Mononuclear cell (primary cell): ENCODE results near the gene KLHL42. TPM values are rescaled to one million over a fixed set of nuclear protein-coding genes. Genes with fewer than 3 reads are reported as not detected.

Experiments used
- H3K27me3 ChIP-seq: 2 replicates; pipeline ENCODE4 v1.6.0; 2011; ENCODE audit warnings: low read length, control low read depth; ENCODE audit not compliant: insufficient read depth
- H3K4me1 ChIP-seq: 2 replicates; pipeline ENCODE4 v1.5.1; 2011; ENCODE audit warnings: mild to moderate bottlenecking, low read length, control low read depth; ENCODE audit not compliant: insufficient read depth
- H3K4me3 ChIP-seq: 2 replicates; pipeline ENCODE4 v1.5.1; 2011; ENCODE audit warnings: mild to moderate bottlenecking, low read length, moderate library complexity
- H3K9me3 ChIP-seq: 2 replicates; pipeline ENCODE4 v1.5.1; 2011; ENCODE audit warnings: low read depth, mild to moderate bottlenecking, control low read depth, low read length
- total RNA-seq: library from RNA; depleted of rRNA; stranded (reverse); fragments of >200 nt; gene quantifications from one replicate; pipeline ENCODE4 v1.2.3, GENCODE V29; 2012

Gene KLHL42
- total RNA-seq, 1 donor: 13.1 TPM

DNA sequence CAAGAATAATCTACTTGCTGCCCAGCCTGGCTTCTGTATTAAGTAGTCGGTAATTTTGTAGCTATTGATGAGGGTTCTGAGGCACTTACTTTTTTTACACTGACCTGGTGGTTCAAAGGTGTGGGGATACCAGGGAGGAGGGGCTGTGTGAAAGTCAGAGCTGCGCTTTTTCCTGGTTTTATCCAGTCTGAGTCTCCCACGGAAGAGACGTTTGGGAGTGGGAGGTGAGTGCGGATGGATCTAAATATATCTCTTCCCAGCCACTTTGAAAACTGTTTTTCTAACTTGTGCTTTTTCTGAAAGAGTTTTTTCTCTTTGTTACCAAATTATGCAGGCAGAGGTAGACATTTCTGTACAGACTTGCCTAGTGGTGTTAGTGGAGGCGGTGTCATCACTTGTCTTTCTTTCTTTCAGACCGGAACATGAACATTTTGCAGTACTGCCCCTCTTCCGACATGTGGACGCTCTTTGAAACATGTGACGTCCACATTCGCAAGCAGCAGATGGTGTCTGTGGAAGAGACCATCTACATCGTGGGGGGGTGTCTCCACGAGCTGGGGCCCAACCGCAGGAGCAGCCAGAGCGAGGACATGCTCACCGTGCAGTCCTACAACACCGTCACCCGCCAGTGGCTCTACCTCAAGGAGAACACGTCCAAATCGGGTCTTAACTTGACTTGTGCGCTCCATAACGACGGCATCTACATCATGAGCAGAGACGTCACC lies 17.4 kb downstream of the KLHL42 start:
- Histone ChIP-seq H3K4me1 (no peaks in the 10 kb centered on the region), H3K9me3 (no peaks in the 10 kb centered on the region), H3K4me3 (no peak overlapping the region), H3K27me3 (no peaks in the 10 kb centered on the region)

DNA sequence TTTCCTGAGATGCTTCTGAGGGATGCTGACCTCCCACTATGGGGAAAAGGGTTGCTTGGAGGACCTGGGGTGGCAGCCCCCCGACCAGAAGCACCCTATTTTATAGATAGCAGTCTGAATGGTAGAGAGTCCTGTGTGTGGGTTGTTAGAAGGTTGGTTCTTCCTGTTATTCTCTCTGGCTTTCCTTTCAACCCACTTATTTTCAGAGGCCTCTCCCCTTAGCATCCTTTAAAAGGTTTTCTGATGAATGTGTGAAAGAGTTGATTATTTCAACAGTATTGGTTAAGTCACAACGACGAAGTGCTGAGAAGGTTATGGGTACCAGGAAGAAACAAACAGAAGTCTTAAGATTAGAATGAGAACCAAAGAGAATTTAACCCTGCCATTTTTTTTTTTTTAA lies 20.8 kb downstream of the KLHL42 start:
- no peaks in the 10 kb centered on the region for H3K4me1 ChIP-seq
- no peaks in the 10 kb centered on the region for H3K27me3 ChIP-seq
- no peaks in the 10 kb centered on the region for H3K9me3 ChIP-seq
- H3K4me3 ChIP-seq: no peak overlapping the region

DNA sequence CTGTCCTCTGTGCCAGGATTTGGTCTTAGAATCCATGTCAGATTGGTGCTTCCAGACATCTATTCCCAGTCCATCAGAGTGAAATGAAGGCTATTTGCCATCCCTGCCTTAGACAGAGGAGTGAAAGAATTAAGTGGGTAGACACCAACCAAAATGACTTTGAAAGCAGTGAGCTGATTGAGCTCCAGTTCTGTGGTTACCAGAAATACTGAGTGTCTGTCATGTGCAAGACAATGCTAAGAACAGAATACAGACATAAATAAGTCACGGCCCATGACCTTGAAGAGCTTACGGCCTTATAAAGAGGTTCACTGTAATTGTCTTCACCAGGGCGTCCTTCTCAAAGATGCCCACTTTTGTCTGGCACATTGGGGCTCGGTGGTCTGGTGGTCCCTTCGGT lies 21.6 kb downstream of the KLHL42 start:
- Histone ChIP-seq H3K27me3 (no peaks in the 10 kb centered on the region), H3K4me1 (no peaks in the 10 kb centered on the region), H3K9me3 (no peaks in the 10 kb centered on the region), H3K4me3 (no peak overlapping the region)

DNA sequence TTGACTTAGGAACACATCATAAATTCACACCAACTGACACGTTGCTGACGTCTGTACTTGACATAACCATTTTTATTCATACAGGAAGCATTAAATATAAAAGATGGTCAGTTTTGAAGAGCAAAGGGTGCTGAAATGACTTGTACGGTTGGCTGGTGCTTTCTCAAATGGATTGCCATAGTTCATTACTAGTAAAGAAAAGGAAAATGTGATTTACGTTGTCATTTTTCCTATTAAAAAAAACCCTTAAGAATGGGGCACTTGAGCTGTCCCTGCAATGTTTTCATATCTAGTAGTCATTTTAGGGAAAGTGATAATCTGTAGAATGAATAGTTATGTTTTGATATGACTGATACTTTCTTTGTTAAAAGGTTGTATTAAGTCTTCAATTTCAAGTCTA lies 22.5 kb downstream of the KLHL42 start:
- Histone ChIP-seq H3K4me1 (no peaks in the 10 kb centered on the region), H3K4me3 (no peak overlapping the region), H3K27me3 (no peaks in the 10 kb centered on the region), H3K9me3 (no peaks in the 10 kb centered on the region)

DNA sequence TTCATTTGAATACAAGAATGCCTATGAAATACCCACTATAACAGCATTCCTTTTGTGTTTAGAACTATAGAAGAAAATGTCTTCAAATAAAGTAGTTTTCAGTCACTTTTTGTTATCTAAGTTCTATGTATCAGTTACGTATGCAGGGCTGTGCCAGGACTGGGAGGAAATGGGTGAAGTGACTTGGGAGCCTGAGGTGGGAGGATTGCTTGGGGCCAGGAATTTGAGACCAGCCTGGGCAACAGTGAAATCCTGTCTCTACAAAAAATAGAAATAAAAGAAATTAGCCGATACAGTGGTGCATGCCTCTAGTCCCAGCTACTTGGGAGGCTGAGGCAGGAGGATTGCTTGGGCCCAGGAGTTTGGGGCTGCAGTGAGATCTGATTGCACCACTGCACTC lies 22.9 kb downstream of the KLHL42 start:
- no peaks in the 10 kb centered on the region for H3K9me3 ChIP-seq
- no peak overlapping the region for H3K4me3 ChIP-seq
- no peaks in the 10 kb centered on the region for H3K4me1 ChIP-seq
- no peaks in the 10 kb centered on the region for H3K27me3 ChIP-seq

DNA sequence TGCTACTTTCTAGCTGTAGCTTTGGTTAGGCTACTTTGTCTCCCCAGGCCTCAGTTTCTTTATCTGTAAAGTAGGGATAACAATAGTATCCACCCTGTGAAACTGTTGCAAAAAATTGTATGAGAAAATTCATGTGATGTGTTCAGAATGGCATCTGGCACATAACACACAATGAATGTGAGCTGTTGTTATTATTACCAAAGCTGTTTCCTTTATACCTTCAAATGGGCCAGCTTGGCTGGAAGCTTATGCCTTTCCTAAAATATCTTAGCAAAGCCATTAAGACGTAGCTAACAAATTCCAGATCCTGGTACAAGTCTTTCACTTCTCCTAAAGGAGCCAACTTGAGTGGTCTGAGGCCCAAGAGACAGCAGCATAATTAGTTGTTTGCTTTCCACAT lies 25.2 kb downstream of the KLHL42 start:
- H3K27me3 ChIP-seq: no peaks in the 10 kb centered on the region
- H3K4me3 ChIP-seq: no peak overlapping the region
- H3K4me1 ChIP-seq: no peaks in the 10 kb centered on the region
- H3K9me3 ChIP-seq: no peaks in the 10 kb centered on the region

DNA sequence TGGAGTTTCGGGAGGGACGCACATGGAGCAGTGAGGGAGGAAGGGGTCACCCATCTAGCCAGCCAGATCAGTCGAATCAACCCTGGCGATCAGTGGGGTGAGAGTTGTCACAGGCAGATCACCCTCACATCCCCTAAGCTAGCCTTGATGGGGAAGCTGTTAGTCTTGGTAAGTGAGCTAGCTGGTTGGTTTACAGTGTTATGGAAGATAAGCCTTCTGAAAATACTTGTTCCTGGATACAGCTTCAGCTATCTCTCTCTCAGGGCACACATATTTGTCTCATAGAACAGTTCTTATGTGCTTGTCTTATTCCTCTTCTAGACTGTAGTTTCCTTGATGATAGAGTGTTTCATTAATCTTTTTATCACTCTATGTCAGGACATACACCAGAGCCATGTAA lies 26.2 kb downstream of the KLHL42 start:
- Histone ChIP-seq H3K4me3 (no peak overlapping the region), H3K4me1 (no peaks in the 10 kb centered on the region), H3K27me3 (no peaks in the 10 kb centered on the region), H3K9me3 (no peaks in the 10 kb centered on the region)

DNA sequence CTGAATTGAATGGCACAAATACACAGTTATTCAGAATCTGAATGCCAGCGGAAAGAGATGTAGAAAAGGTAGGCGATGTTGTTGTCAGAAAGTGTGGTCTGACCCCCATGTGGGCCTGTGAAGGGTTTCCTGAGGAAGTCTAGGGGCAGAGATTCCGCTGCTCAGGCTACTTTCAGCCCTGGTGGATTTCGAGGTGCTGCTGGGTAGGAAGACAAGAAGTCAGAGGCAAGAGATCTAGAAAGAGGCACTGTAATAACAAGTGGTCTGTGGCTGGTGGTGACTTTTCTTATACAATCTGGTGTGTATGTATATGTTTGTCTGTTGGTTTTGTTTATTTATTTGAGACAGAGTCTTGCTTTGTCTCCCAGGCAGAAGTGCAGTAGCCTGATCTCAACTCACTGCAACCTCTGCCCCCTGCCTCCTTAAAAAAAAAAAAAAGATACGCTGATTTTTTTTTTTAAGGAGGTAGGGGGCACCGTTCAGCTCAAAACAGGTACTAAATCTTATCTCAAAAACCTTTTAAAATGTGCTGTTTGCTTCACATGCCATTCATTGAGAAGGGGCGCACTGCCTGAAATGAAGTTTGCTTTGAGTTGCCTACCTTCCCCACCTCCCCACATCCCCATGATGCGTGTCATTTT lies 27.1 kb downstream of the KLHL42 start:
- no peaks in the 10 kb centered on the region for H3K4me1 ChIP-seq
- H3K9me3 ChIP-seq: no peaks in the 10 kb centered on the region
- no peaks in the 10 kb centered on the region for H3K27me3 ChIP-seq
- no peak overlapping the region for H3K4me3 ChIP-seq

DNA sequence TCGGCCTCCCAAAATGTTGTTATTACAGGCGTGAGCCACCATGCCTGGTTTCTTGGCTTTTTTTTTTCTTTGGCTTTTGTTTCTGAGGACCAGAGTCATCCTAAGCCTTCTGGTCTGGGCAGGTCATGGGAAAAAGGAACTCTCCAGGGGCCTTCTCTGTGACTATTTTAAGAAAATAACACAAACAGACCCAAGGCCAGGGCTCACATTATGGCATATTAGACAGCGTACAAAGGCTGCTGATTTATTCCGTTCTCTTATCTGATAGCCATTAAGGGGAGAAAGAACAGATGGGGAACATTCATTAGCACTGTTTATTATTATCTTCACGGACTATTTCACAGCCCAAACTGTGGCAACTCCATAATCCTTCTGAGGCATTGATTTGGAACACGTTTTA lies 28.8 kb downstream of the KLHL42 start:
- Histone ChIP-seq H3K4me1 (no peaks in the 10 kb centered on the region), H3K4me3 (no peak overlapping the region), H3K27me3 (no peaks in the 10 kb centered on the region), H3K9me3 (no peaks in the 10 kb centered on the region)

DNA sequence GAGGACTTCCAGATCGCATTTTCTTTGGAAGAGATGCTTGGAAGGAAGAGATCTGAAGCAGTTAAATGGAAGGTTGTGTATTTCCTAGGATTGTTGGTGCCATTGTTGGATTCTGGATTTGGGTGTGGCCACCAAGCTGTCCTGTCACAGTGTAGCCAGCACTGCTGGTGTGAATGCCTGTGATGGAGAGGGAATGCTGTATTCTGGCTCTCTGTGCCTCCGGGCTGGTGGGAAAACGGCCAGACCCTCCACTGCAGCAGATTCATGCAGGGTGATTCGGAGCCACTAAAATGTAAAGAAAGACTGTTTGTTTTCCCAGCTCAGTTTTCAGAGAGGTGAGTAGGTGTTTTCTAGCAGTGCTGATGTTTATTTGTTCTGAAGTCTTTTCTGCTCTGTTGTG lies 30.7 kb downstream of the KLHL42 start:
- Histone ChIP-seq H3K9me3 (no peaks in the 10 kb centered on the region), H3K4me1 (no peaks in the 10 kb centered on the region), H3K27me3 (no peaks in the 10 kb centered on the region), H3K4me3 (no peak overlapping the region)

DNA sequence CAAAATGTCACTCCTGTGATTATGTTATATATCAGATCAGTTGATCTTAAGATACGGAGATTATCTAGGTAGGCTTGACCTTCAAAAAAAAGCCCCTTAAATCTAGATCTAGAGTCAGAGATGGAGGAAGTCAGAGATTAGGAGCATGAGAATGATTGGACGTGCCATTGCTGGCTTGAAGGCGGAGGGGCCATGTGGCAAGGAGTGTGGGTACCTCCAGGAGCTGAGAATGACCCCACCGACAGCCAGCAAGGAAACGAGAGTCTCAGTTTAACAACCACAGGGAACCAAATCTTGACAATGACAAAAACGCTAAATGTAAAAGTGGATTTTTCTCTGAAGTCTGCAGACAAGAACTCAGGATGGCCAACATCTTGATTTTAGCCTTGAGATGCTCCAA lies 32.5 kb downstream of the KLHL42 start:
- Histone ChIP-seq H3K4me3 (no peak overlapping the region), H3K27me3 (no peaks in the 10 kb centered on the region), H3K9me3 (no peaks in the 10 kb centered on the region), H3K4me1 (no peaks in the 10 kb centered on the region)

DNA sequence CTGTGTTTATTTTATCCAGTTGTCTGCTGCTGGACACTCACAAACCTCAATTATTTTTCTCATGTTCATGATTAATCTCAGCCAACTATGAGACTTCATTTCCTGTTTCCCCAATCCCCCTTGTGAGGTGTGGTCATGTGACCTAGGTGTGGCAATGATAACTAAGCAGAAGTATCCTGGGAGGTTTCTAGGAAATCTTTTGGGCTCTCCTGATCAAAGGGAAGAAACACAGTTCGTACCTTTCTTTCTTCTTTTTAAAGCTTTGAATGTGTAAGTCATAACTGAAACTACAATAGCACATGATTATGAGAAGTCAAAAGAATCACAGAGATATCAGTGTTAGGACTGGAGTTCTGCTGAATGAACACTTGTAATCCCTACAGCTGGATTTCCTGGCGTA lies 34.4 kb downstream of the KLHL42 start:
- H3K4me3 ChIP-seq: no peak overlapping the region
- no peaks in the 10 kb centered on the region for H3K4me1 ChIP-seq
- H3K9me3 ChIP-seq: no peaks in the 10 kb centered on the region
- no peaks in the 10 kb centered on the region for H3K27me3 ChIP-seq

DNA sequence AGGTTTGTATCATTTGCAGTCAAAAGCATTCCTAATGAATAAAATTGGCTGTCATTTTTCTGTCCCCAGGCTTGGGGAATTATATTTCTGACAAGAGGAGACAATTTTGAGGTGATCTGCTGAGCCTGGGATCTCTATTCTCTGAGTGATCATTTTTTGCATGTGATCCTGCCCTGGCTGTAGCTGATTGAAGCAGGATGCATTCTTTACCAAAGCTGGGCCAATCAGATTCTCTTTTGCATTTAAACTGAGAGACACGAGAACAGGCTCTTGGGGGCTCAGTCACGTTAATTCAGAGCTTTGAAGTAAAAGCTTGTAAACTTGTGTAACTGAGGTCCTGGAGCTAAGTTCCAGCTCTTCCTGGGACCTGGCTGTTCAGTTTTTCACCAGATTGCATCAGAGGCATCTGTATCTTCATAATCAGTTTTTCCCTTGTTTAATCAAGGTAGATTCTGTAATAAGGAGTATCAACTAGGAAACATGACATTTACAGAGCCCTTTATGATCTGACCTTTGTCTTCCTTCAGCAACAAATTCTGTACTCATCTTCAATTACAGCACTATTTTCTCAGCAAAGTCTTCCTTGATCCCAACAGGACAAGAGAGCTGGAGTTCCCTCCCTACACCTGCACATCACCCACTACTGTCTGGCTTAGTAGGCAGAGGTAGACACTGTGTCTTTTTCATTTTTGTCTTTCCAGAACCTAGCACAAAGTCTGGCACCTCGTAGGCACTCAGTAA lies 35.0 kb downstream of the KLHL42 start:
- H3K9me3 ChIP-seq: no peaks in the 10 kb centered on the region
- no peak overlapping the region for H3K4me3 ChIP-seq
- no peaks in the 10 kb centered on the region for H3K27me3 ChIP-seq
- H3K4me1 ChIP-seq: no peaks in the 10 kb centered on the region

DNA sequence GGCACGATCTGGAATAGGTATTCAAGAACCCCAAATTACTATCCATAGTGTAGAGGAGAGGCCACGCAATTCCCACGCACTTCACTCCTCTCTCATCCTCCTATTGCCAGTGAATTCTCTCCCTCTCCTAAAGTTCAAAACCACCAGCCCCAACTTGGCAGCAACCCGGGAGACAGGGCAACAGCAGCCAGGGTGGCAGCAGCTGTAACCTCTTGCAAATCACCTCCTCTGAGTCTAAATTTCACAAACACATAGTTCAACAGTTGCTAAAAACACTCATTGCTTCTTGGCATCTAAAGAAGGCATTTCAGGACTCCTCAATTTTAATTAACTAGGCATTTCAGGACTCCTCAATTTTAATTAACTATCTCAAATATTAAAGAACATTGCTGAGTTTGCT lies 37.7 kb downstream of the KLHL42 start:
- H3K9me3 ChIP-seq: no peaks in the 10 kb centered on the region
- H3K27me3 ChIP-seq: no peaks in the 10 kb centered on the region
- peaks cover 3% of the 10 kb centered on the region for H3K4me1 ChIP-seq
- H3K4me3 ChIP-seq: no peak overlapping the region

DNA sequence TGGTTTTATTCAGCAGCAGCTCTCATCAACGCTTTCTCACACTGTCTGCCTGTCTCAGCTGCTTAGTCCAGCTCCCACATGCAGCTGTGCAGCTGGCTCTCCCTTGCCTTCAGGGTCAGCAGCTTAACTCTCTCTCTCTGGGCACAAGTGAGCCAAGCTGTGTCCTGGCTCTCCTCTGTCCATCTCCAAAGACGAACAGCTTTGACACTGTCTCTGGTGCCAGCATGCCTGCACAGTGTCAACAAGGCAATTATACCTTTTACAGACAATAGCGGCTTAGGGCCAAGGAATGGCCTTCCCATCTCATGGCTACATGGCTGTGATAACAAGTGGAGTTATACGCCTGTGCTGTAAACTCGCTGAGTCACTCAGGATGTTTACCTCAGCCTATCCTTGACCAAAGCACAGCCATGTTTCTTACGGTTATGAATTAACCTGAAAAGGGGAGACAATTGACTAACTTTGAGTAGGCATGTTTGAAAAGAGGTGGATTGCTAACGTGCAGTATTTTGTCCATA lies 38.4 kb downstream of the KLHL42 start:
- no peak overlapping the region for H3K4me3 ChIP-seq
- H3K4me1 ChIP-seq: peaks cover 3% of the 10 kb centered on the region
- H3K9me3 ChIP-seq: no peaks in the 10 kb centered on the region
- no peaks in the 10 kb centered on the region for H3K27me3 ChIP-seq
